Measurements from ENCODE around the gene CNOT8. TPM values are rescaled to one million over a fixed set of nuclear protein-coding genes. Genes with fewer than 3 reads are reported as not detected.
A peak's percentile ranks its signal among the peaks of the same experiment; 100 is the strongest.

CNOT8 gene
- polyA plus RNA-seq, 1 donor from 2014 or later: 146 TPM

- Histone ChIP-seq H3K79me2 (replicated peaks; ENCODE audit: insufficient read depth, low read length) (no peaks in the 10 kb centered on the region), H3K9me3 (ENCODE audit: low read length) (no peaks in the 10 kb centered on the region), H4K20me1 (ENCODE audit: insufficient read depth) (no peaks in the 10 kb centered on the region), H3K9me2 (ENCODE audit: insufficient read depth, low read length) (no peaks in the 10 kb centered on the region), H2AFZ (ENCODE audit: low read depth, low read length) (no peak overlapping the region), H3K27me3 (ENCODE audit: insufficient read depth, low read depth, low read length) (no peaks in the 10 kb centered on the region), H3K4me2 (ENCODE audit: low read length) (no peak overlapping the region), H3K9ac (ENCODE audit: low read length) (no peak overlapping the region), H3F3A (ENCODE audit: insufficient read depth, low read length, poor library complexity, severe bottlenecking) (no peaks in the 10 kb centered on the region), H3K4me3 (ENCODE audit: low read length) (no peak overlapping the region), H3K36me3 (ENCODE audit: insufficient read depth, low read length) (peaks cover 6% of the 10 kb centered on the region), H3K27ac (ENCODE audit: low read length) (no peak overlapping the region)
- TF ChIP-seq MXI1 (conservative IDR thresholded peaks at IDR 0.05; ENCODE audit: poor library complexity, severe bottlenecking) (no peak), EP300 (conservative IDR thresholded peaks at IDR 0.05; ENCODE audit: poor library complexity, severe bottlenecking) (no peak), SMC3 (conservative IDR thresholded peaks at IDR 0.05; ENCODE audit: poor library complexity) (peak; percentile 77), RAD21 (conservative IDR thresholded peaks at IDR 0.05) (peak; percentile 69), CTCF (IDR thresholded peaks at IDR 0.05; ENCODE audit: poor library complexity, severe bottlenecking) (peak; percentile 78), TAF1 (IDR thresholded peaks at IDR 0.05; ENCODE audit: low read depth) (no peak), EZH2 (IDR thresholded peaks at IDR 0.05; ENCODE audit: borderline replicate concordance, insufficient read depth, low read length, poor library complexity, severe bottlenecking) (no peak)
- TF ChIP-seq, protein P1, sequence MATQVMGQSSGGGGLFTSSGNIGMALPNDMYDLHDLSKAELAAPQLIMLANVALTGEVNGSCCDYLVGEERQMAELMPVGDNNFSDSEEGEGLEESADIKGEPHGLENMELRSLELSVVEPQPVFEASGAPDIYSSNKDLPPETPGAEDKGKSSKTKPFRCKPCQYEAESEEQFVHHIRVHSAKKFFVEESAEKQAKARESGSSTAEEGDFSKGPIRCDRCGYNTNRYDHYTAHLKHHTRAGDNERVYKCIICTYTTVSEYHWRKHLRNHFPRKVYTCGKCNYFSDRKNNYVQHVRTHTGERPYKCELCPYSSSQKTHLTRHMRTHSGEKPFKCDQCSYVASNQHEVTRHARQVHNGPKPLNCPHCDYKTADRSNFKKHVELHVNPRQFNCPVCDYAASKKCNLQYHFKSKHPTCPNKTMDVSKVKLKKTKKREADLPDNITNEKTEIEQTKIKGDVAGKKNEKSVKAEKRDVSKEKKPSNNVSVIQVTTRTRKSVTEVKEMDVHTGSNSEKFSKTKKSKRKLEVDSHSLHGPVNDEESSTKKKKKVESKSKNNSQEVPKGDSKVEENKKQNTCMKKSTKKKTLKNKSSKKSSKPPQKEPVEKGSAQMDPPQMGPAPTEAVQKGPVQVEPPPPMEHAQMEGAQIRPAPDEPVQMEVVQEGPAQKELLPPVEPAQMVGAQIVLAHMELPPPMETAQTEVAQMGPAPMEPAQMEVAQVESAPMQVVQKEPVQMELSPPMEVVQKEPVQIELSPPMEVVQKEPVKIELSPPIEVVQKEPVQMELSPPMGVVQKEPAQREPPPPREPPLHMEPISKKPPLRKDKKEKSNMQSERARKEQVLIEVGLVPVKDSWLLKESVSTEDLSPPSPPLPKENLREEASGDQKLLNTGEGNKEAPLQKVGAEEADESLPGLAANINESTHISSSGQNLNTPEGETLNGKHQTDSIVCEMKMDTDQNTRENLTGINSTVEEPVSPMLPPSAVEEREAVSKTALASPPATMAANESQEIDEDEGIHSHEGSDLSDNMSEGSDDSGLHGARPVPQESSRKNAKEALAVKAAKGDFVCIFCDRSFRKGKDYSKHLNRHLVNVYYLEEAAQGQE (IDR thresholded peaks at IDR 0.05; ENCODE audit: borderline replicate concordance): no peak
Observed at GRCh38 chr5:154811653-154812465, 46.6 kb upstream of the CNOT8 start.

GRCh38 chr5:154813158-154813557, 45.3 kb upstream of the CNOT8 start:
- no peaks in the 10 kb centered on the region for H3K79me2 ChIP-seq (replicated peaks; ENCODE audit: insufficient read depth, low read length)
- no peak overlapping the region for H3K9ac ChIP-seq (ENCODE audit: low read length)
- no peak overlapping the region for H3K27ac ChIP-seq (ENCODE audit: low read length)
- no peaks in the 10 kb centered on the region for H3K27me3 ChIP-seq (ENCODE audit: insufficient read depth, low read depth, low read length)
- no peaks in the 10 kb centered on the region for H3K9me3 ChIP-seq (ENCODE audit: low read length)
- H3K36me3 ChIP-seq (ENCODE audit: insufficient read depth, low read length): peaks cover 6% of the 10 kb centered on the region
- no peak overlapping the region for H3K4me2 ChIP-seq (ENCODE audit: low read length)
- no peak overlapping the region for H2AFZ ChIP-seq (ENCODE audit: low read depth, low read length)
- H3F3A ChIP-seq (ENCODE audit: insufficient read depth, low read length, poor library complexity, severe bottlenecking): no peaks in the 10 kb centered on the region
- no peak for TF ChIP-seq POLR2AphosphoS5 (IDR thresholded peaks at IDR 0.05)
- TF ChIP-seq CTCF (IDR thresholded peaks at IDR 0.05; ENCODE audit: poor library complexity, severe bottlenecking): no peak
- H3K4me3 ChIP-seq (ENCODE audit: low read length): no peak overlapping the region
- H4K20me1 ChIP-seq (ENCODE audit: insufficient read depth): no peaks in the 10 kb centered on the region
- no peaks in the 10 kb centered on the region for H3K9me2 ChIP-seq (ENCODE audit: insufficient read depth, low read length)
